ENCODE data around the gene MUC22.

DNA sequence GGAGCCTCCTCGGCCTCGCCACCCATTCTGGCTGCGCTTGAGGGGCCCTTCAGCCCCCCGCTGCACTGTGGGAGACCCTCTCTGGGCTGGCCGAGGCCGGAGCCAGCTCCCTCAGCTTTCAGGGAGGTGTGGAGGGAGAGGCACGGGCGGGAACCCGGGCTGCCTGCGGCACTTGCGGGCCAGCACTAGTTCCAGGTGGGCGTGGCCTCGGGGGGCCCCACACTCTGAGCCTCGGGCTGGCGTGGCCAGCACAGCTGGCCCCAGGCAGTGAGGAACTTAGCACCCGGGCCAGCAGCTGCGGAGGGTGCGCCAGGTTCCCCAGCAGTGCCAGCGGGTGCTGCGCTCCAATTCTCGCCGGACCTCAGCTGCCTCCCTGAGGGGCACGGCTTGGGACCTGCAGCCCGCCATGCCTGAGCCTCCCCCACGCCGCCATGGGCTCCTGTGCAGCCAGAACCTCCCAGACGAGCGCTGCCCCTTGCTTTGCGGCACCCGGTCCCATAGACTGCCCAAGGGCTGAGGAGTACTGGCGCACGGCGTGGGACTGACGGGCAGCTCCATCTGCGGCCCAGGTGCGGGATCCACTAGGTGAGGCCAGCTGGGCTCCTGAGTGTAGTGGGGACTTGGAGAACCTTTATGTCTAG is 6.5 kb downstream of the MUC22 start:
- no peak for TF ChIP-seq POLR2AphosphoS5 (IDR thresholded peaks at IDR 0.05; ENCODE audit: low read depth, low read length)
- no peak for TF ChIP-seq POLR2A (IDR thresholded peaks at IDR 0.05; ENCODE audit: low read depth, low read length)

Data from GM12891 (cell line).